Body of pancreas (tissue), 4 donors: ENCODE data around the gene C1QTNF12. TPM values are rescaled to one million over a fixed set of nuclear protein-coding genes. Genes with fewer than 3 reads are reported as not detected.
"Not testable (repeated sequence)": the region's sequence is repeated elsewhere in the genome, so short reads cannot be mapped to it uniquely, and the experiment has no call there.

Experiments
- ATAC-seq: fragments of 150-250 bp; one replicate; pipeline ENCODE4 v1.9.1; 2016
- DNase-seq, 4 donors: peaks; one replicate each; pipeline ENCODE4 v3.0.0-alpha.2; 2019
- H3K27ac ChIP-seq, 4 donors: fragments of 200-600 bp; sonication (generic); 1 replicate in 3 of 4; 2 replicates in 1 of 4; pipeline versions ENCODE4 v1.5.1 to v1.6.1; 2016 to 2019; ENCODE audit warnings: mild to moderate bottlenecking in 1 of 4, mixed read lengths in 1 of 4, moderate library complexity in 1 of 4
- H3K27me3 ChIP-seq, 2 donors: fragments of 200-600 bp; sonication (generic); one replicate each; pipeline ENCODE4 v1.6.0; 2016; ENCODE audit warnings: mild to moderate bottlenecking in 1 of 2
- H3K36me3 ChIP-seq, 2 donors: fragments of 200-600 bp; sonication (generic); replicated peaks in 1 of 2; 2 replicates each; pipeline ENCODE4 v1.5.1; 2016; ENCODE audit warnings: low read depth in 2 of 2; ENCODE audit not compliant: insufficient read depth in 1 of 2
- H3K4me1 ChIP-seq: fragments of 200-600 bp; sonication (generic); one replicate; pipeline ENCODE4 v1.6.0; 2016
- H3K4me3 ChIP-seq, 2 donors: fragments of 200-600 bp; sonication (generic); 1 replicate in 1 of 2; 2 replicates in 1 of 2; pipeline ENCODE4 v1.5.1; 2016 to 2019
- H3K9me3 ChIP-seq, 3 donors: fragments of 200-600 bp; sonication (generic); 1 replicate in 2 of 3; 2 replicates in 1 of 3; pipeline ENCODE4 v1.5.1; 2016
- CTCF ChIP-seq, 7 experiments: fragments of 450-650 bp in 4 of 7; fragments of 200-600 bp in 3 of 7; sonication (generic) in 3 of 7; IDR thresholded peaks; one replicate each; pipeline ENCODE4 v1.5.1; 2016 to 2019; ENCODE audit warnings: antibody characterized with exemption in 7 of 7
- POLR2A ChIP-seq, 3 donors: fragments of 450-650 bp; IDR thresholded peaks; one replicate each; pipeline ENCODE4 v1.6.1; 2016; ENCODE audit warnings: antibody characterized with exemption in 3 of 3, mild to moderate bottlenecking in 2 of 3
- WGBS, 2 donors: methylation state at CpG; one replicate each; pipeline ENCODE4 v1.1.5; 2017; 5-methylcytosine and 5-hydroxymethylcytosine counted together
- intact Hi-C: fragments of 100-400 bp; cut with DNase I; formaldehyde crosslinking; loops from one replicate; pipeline ENCODE4 v1.15.1; 2023
- total RNA-seq, 2 donors: library from RNA; depleted of rRNA; stranded (reverse); fragments of >200 nt; gene quantifications; one replicate each; pipeline ENCODE4 v1.1.0, GENCODE V29; 2016

The C1QTNF12 gene
- total RNA-seq, 2 donors from 2014 or later = not detected

DNA sequence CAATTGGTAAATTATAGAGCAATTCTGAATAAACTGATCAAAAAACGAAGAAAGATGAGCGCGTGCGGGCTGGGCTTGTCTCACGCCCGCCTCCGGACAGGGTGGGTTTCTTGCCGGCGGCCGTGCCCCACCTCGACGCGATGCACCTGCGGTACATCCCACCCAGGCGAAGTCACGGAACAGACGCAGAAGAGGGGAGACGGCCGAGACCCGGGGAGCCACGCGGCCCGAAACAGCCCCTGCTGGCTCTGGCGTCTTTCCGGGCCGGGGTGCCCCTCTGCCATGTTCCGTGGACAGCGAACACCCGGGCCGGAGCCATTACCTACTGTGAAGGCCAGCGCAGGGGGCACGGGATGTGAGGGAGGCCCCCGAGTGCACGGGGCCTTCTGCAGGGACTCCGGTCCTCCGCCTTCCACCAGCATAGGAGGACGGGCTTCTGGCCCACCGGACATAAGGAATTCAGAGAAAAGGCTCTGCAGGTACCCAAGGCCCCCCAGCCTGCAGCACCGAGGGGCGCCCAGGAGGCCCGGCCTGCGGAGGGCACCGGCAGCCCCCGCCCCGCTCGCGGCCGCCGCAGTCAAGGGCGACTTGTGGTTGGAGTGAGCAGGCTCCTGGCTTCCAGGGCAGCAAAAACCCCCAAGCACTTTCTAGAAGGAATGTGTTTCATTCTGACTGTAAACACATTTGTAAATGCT lies 7.6 kb upstream of the C1QTNF12 start:
- Histone ChIP-seq H3K9me3 (no peaks in the 10 kb centered on the region), H3K27me3 (no peaks in the 10 kb centered on the region), H3K4me3 (no peak overlapping the region), H3K27ac (no peak overlapping the region), H3K4me1 (no peaks in the 10 kb centered on the region), H3K36me3 (peaks cover 6 to 9% of the 10 kb centered on the region in 2 donors)
- ATAC-seq (no peak), DNase-seq (no peak)
- TF ChIP-seq CTCF (IDR thresholded peaks at IDR 0.05) = no peak
- no peak for TF ChIP-seq POLR2A (IDR thresholded peaks at IDR 0.05)
- 94 to 95% methylated on average over 39 to 50 of the region's 50 CpGs for WGBS, 2 donors
- intact Hi-C loops = no loop called here

- Histone ChIP-seq H3K9me3 (no peaks in the 10 kb centered on the region), H3K27me3 (no peaks in the 10 kb centered on the region), H3K27ac (no peak overlapping the region), H3K36me3 (peaks cover 6% of the 10 kb centered on the region in 2 donors), H3K4me1 (no peaks in the 10 kb centered on the region), H3K4me3 (no peak overlapping the region)
- ATAC-seq (no peak), DNase-seq (no peak)
- TF ChIP-seq POLR2A (IDR thresholded peaks at IDR 0.05) (no peak), CTCF (IDR thresholded peaks at IDR 0.05) (no peak)
- 83 to 94% methylated on average over 11 to 12 of the region's 12 CpGs for WGBS, 2 donors
- intact Hi-C loops = no loop called here
These were observed 6.8 kb upstream of the C1QTNF12 start for GRCh38 chr1:1253314-1253713.

DNA sequence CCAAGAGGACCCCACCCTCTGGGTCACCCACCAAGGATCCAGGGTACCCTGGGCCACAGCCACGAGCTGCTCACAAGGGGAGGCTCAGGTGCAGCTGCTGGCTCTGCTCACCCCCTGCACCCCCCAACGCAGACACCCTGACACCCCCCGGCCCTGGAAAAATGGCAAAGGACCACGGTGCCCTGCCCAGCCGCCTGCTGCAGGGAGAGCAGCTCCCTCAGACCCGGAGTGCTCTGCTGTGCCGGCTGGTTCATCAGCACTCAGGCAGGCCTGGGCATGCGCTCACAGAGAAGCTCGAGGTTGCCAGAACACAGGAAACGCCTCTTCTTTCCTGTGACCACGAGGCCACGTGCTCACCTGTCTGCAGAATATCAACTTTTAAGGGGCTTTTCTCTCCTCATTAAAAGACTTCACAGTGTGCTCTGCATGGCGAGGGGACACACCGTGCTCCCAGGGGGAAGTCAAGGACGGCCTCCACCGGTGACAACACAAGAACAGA lies 4.3 kb upstream of the C1QTNF12 start:
- no peak for DNase-seq
- TF ChIP-seq POLR2A (IDR thresholded peaks at IDR 0.05) (no peak), CTCF (IDR thresholded peaks at IDR 0.05) (no peak)
- WGBS, 2 donors = 74 to 95% methylated on average over 4 to 16 of the region's 16 CpGs
- H3K4me1 ChIP-seq = no peaks in the 10 kb centered on the region
- intact Hi-C loops = no loop called here
- H3K9me3 ChIP-seq = no peaks in the 10 kb centered on the region
- no peak overlapping the region for H3K4me3 ChIP-seq
- ATAC-seq = no peak
- H3K27me3 ChIP-seq = no peaks in the 10 kb centered on the region
- no peak overlapping the region for H3K27ac ChIP-seq
- H3K36me3 ChIP-seq = peaks cover 6% of the 10 kb centered on the region in 2 donors

DNA sequence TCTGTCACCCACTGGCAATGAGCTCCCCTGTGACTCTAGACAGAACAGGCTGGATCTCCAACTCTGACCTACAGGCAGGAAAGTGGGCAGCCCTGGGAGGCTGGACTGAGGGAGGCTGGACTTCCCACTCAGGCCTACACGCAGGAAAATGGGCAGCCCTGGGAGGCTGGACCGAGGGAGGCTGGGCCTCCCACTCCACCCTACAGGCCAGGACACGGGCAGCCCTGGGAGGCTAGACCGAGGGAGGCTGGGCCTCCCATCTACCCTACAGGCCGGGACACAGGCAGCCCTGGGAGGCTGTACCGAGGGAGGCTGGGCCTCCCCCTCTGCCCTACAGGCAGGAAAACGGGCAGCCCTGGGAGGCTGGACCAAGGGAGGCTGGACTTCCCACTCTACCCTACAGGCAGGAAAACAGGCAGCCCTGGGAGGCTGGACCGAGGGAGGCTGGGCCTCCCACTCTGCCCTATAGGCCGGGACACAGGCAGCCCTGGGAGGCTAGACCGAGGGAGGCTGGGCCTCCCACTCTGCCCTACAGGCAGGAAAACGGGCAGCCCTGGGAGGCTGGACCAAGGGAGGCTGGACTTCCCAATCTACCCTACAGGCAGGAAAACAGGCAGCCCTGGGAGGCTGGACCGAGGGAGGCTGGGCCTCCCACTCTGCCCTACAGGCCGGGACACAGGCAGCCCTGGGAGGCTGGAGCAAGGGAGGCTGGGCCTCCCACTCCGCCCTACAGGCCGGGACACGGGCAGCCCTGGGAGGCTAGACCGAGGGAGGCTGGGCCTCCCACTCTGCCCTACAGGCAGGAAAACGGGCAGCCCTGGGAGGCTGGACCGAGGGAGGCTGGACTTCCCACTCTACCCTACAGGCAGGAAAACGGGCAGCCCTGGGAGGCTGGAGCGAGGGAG lies 1.7 kb upstream of the C1QTNF12 start:
- H3K36me3 ChIP-seq, H3K27ac ChIP-seq, H3K4me3 ChIP-seq, H3K27me3 ChIP-seq, intact Hi-C loops, DNase-seq, ATAC-seq, H3K9me3 ChIP-seq, H3K4me1 ChIP-seq: not testable (repeated sequence)
- WGBS, 2 donors = 80 to 85% methylated on average over 1 to 18 of the region's 21 CpGs

DNA sequence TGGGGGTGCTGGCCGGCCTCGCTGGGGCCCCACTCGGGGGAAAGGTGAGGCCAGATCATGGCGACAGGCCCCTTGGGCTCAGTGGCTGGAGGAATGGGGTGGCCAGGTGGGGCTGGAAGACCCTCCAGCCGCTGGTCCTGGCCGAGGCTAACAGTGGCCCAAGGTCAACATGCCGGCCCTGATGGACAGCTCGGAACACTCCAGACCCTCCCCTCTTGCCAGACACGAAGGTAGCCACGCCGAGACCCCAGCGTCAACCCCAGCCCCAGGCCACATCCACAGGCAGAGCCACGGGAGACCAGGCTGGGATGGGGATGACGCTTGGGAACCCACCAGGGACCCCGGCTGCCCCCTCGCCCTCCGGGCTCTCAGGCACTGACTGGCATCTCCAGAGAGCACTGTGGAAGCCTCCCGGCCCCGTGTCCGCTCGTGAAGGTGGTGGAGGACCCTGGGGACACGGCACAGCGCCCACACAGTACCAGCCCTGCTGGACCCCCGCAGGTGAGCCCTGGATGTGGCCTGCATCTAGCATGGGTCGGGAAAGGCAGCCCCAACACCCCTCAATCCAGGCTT lies 905 bp upstream of the C1QTNF12 start:
- Histone ChIP-seq H3K27ac (no peak overlapping the region), H3K36me3 (no peaks in the 10 kb centered on the region), H3K4me3 (no peak overlapping the region), H3K27me3 (no peaks in the 10 kb centered on the region), H3K9me3 (no peaks in the 10 kb centered on the region), H3K4me1 (no peaks in the 10 kb centered on the region)
- intact Hi-C loops = no loop called here
- no peak for TF ChIP-seq POLR2A (IDR thresholded peaks at IDR 0.05)
- WGBS, 2 donors = 20 to 50% methylated on average over 2 to 25 of the region's 25 CpGs
- no peak for DNase-seq
- no peak for ATAC-seq
